Stromal cell of bone marrow (primary cell): Measurements from ENCODE around the gene DKKL1.

Experiments used
- DNase-seq: peaks from one replicate; pipeline ENCODE4 v3.0.0-alpha.2; 2012; ENCODE audit warnings: low read depth

Gene DKKL1

DNA sequence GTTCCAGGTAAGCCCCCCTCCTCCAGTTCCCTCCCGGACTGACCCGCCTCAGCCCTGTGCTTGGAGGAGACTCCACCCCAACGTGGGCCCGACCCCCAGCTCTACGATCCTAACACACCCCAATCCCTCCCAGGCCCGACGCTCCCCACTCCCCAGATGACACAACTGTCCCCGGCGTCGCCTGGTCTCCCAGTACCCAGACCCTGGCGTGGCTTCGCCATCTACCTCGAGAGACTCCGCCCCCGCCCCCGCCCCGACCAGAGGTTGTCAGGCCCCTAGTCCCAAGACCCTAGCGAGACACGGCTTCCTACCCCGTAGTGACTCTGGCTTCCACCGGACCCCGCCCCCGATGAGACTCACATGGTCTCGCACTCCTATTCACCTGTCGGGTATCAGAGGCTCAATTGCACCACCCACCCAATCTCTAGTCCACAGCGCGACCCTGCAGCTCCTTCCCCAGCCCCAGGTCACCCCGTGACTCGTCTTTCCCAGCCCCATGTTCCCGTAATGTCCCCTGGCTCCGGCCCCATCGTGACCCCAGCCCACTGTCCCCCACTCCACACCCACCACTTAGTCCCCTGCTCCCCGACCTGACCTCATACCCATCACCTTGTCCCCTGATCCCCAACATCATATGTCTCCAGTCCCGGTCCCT is 25.5 kb upstream of the DKKL1 start:
- no peak for DNase-seq

DNA sequence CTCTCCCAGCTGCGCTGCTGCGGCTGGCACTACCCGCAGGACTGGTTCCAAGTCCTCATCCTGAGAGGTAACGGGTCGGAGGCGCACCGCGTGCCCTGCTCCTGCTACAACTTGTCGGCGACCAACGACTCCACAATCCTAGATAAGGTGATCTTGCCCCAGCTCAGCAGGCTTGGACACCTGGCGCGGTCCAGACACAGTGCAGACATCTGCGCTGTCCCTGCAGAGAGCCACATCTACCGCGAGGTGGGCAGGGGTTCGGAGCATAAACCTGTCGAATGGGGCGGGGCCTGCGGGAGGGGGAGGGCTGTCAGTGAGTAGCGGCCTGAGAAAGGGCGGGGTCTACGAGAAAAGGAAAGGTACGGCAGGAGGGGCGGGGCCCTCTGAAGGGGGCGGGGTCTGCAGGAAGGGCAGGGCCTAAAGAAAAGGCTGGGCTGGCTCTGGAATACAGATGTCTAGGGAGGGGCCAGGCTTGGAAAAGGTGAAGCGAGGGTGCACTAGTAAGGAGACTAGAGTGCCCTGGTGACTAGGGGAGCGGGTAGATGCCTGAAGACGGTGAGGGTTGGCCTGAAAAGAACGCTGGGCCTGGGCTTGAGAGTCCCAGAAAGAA is 24.9 kb upstream of the DKKL1 start:
- no peak for DNase-seq

- peak; percentile 66 for DNase-seq
Observed at GRCh38 chr19:49339301-49340068, 24.2 kb upstream of the DKKL1 start.

GRCh38 chr19:49340069-49340864 is 23.4 kb upstream of the DKKL1 start:
- no peak for DNase-seq

- no peak for DNase-seq
Observed at GRCh38 chr19:49340865-49341718, 22.6 kb upstream of the DKKL1 start.

DNA sequence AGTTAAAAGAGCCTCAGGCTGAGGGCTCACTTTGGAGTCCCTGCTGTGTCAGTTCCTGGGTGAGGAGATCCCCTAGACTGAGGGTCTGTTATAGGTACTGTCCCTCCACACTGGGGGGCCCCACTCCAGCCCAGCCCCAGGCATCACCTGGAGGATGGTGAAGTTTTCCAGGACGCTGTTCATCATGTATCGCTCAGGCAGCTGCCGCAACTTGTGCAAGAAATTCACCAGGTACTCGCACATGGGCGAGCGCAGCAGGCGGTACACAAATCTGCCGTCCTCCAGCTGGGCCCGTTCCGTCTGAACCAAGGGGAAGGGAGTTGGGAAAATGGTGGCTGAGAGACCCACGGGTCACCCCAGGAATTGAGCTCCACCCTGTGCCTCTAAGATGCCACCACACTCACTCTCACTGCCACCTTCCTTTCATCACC is 21.4 kb upstream of the DKKL1 start:
- DNase-seq = no peak

GRCh38 chr19:49343123-49343522 is 20.6 kb upstream of the DKKL1 start:
- DNase-seq = no peak

DNA sequence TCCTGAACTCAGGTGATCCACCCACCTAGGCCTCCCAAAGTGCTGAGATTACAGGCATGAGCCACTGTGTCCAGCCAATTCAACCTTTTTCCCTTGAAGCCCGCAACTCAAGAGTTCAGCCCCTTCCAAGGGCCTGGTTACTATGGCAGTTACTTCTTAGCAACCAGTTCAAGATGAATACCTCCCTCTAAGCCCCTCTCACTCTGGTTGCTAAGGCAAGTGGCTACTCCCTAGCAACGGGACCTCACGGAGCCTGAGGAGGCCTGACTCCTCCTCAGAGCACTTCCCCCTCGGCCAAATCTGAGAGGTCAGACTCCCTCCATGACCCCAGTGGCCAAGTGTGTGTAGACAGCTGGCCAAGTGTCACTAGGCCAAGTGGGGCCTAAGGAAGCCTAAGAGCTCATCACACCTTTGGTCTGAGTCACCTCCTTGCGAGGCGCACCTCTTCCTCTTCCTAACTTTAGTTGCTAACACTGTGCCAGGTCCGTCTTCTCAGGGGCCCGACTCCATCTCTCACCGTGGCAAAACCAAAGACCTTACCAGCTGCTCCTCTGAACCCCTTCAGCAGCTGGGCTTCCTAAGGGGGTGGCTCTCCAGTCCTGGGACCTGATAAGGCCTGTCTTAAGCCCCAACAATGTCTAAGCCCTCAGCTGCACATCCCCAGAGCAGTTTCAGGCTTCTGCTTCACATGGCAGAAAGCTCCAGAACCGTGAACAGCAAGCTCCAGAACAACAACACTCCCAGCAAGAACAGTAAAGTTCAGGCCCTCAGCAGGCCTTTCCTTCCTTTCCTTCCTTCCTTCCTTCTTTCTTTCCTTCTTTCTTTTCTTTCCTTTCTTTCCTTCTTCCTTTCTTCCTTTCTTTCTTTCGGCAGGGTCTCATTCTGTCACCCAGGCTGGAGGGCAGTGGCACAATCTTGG is 18.9 kb upstream of the DKKL1 start:
- no peak for DNase-seq

DNA sequence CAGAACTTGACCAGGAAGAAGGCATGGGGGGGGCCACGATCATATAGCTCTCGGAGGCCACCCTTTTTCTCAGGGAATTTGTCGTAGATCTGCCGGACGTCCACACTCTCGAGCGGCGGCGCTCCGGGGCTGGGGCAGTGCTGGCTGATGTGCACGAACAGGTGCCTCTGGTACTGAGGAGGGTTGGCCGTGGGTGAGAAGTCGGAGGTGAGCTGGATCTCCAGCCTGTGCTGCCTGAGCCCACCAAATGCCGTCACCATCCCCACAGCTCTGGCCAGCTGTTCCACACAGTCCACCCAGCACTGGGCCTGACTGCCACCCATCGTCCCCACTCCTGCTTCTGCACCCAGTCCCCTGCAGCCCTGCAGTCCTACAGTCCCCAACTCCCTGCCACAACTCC is 16.5 kb upstream of the DKKL1 start:
- DNase-seq = no peak

DNA sequence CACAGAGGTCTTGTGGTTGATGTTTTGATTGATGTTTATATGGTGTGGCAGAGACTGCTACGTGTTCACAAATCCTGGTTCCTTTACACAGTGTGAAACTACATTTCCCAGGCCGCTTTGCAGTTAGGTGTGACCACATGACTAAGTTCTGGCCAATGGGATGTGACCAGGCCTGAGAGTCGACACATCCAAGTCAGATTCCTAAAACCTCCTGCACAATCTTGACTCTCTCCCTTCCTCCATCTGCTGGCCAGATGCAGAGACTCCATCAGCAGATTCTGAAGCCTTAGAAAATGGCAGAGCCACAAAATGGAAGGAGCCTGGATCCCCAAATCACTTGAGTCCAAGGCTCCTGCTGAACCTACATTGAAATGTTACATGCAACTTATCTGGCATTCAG is 15.8 kb upstream of the DKKL1 start:
- peak; percentile 67 for DNase-seq

DNA sequence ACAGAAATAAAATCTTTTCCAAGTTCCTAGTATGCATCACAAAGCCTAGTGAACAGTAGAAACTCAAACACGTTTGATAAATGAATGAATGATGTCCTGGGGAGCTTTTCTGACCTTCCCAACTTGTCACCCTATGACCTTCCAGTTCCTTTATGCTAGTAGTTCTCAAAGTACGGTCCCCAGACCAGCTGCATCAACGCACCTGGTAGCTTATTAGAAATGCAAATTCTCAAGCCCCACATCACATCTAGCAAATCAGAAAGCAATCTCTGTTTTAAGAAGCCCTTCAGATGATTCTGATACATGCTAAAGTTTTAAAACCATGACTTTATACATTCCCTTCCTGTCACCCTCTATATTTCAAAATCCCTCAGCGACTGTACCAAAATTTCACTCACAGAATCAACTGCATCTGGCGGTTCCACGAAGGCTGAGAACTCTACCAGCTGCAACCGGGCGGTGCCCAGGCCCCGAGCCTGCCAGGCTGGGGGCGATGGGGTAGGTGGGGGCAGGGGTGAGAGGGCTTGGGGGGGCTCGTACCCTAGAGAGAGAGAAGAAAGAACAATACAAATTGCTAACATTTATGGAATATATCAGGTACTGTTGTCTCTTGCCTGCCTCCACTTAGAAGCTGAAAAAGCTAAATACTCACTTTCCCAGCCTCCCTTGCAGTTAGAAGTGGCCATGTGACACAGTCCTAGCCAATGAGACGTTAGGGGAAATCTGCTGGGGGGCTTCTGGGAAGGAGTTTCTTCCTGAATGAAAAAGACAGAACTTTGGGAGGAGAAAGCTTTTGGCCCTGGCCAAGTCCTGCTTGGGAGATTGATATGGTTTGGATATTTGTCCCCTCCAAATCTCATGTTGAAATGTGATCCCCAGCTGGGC is 15.1 kb upstream of the DKKL1 start:
- no peak for DNase-seq

GRCh38 chr19:49349567-49349966 is 14.1 kb upstream of the DKKL1 start:
- no peak for DNase-seq

DNA sequence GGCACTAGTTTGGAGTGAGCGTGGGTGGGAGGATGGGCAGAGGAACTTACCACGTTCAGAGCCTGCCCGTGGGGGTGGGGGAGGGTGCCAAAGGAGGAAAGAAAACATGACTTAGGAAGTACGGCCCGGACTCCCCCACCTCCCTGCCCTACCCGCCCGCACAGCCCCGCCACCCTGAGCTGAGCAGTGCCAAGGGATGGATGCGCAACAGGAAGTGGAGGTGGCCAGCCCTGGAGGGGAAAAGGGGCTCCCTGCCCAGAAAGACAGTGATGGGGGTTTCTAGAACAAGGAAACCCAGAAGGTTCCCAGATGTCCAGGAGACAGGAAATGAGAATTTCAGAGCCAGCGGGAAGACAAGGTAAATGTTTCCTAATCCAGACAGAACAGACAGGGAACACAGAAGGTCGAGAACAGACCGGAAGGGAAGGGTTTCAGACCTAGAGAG is 7.7 kb upstream of the DKKL1 start:
- DNase-seq = no peak

DNA sequence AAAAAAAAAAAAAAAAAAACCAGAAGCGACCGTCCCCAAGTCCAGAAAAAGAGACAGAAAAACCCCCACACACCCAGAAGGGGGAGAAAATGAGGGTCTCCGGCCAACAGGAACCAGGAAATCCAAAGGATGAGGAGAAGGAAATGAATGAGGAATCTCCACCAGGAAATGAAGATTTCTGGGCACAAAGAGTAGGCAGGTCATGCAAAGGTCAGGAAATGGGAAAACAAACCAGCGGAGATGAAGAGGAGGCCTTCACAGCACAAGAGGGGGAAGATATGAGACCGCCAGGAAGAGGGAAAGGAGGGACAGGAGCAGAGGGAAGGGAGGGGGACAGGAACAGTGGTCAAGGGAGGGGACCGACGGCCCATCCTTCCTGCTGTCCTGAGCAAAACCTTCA is 7.3 kb upstream of the DKKL1 start:
- no peak for DNase-seq

DNA sequence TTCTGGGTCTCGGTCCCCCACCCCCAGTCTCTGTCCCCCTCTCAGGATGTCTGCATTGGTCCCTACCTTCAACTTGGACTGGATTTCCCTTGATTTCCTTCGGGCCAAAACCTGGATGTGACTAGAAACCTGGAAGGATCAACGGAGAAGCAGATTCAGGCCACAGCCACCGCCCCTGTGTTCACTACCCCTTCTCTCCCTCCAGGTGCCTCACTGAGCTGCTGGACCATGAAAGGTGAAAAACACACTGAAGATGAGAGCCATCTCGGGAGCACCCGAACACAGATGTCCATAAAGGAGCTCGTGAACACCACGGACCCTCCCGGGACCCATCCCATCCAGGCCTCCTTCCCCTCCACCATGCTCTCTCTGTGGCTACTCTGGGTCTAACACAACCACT is 6.5 kb upstream of the DKKL1 start:
- DNase-seq = no peak

DNA sequence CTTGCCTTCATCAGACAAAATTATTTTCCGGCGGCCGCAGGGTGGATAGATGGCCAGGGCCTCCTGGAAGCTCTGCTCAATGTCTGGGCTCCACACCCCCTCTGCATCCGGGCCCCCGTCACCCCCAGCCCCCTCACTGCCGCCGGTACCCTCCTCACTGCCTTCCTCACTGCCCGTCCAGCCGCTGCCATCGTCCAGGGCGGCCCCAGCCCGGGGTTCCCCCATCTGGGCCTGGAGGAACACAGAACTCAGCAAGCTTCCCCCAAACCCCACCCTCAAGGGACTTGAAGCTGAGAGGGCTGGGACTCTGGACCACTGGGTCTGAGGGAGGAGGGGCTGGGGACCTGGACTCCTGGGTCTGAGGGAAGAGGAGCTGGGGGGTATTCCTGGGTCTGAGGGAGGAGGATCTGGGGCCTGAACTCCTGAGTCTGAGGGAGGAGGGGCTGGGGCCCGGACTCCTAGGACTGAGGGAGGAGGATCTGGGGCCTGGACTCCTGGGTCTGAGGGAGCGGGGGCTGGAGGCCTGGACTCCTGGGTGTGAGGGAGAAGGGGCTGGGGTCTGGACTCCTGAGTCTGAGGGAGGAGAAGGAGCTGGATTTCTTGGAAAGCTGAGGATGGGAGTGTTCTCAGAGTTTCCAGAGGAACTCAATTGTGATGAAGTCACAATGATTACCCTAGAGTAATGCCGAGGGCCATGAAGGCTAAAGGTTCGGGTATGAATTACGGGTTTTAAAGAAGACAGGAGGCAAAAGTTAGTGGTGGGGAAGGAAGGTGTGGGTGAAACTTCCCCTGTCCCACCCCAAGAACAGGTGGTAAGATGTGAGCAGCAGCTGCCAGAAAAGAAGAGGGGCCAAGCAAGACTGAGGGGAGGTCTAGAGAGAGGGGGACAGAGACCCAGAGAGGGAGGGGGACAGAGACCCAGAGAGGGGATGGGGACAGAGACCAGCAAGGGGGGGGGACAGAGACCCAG is 3.5 kb upstream of the DKKL1 start:
- no peak for DNase-seq

DNA sequence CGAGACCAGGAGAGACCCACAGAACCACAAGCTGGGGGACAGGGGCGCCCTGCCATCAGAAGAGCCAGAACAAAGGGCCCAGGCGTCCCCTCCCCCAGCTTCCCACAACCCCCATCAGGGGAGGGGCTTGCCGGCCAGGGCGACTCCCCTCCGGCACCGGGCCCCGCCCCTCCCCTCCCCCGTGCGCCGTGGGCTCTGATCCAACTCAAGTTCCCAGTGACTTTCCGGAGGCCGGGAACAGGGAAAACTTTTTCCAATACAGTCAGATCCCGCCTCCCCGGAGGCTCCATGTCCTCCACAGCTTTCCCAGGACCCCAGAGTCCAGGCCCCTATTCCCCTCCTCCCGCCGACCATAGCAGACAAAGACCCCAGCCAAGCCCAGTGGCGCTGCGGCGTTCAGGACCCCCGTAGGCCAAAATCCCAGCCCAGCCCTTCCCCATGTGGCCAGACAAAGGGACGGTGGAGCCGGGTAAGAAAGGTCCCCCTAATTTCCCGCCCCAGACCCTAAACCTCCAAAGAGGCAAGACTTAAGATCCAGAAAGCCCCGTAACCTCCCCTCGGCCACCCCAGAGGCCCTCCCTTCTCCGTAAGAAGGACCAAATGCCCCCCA is 2.1 kb upstream of the DKKL1 start:
- peak; percentile 60 for DNase-seq
